ENCODE data around the gene ANXA2R. TPM values are rescaled to one million over a fixed set of nuclear protein-coding genes. Genes with fewer than 3 reads are reported as not detected.

The ANXA2R gene
- total and polyA plus RNA-seq, 9 of the 15 experiments (the other 6 are each of a cell fraction or from before 2014, with no cell fraction given): 2.1 to 4.8 (median 3.4) TPM

DNA sequence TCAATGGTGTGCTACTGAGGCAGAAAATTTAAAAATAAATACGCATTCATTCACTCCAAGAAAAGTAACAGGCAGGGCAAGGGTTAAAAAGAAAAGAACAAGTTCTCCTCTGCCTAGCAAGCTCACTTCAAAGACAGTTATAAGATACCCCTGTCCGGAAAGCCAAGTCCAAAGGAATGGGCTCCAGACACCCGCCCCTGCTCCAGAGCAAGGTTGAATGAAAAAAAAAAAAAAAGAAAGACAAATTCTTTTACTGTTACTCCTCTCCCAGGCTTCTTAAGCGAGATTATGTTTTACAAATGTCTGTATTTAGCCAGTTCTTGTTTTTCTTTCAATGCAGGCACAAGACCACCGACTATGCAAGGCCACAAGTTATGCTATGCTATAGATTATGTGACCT, 9.1 kb upstream of the ANXA2R start:
- no TSS peak for BruUV-seq (replicated peaks)
- in situ Hi-C loops (cut with MboI): no loop called here
- ATAC-seq (no peak), DNase-seq (ENCODE audit: extremely low read depth in 1 of 4, low spot score in 3 of 4) (no peak), FAIRE-seq (no peak)
- H4K20me1 ChIP-seq (replicated peaks; ENCODE audit: control insufficient read depth, insufficient read depth, low read length): no peaks in the 10 kb centered on the region
- H3K4me1 ChIP-seq (replicated peaks in 1 of 2; ENCODE audit: control insufficient read depth in 2 of 2, insufficient read depth in 2 of 2, low read length in 2 of 2): peaks cover 2 to 3% of the 10 kb centered on the region in 2 experiments; a peak in 3 of 5 replicates
- intact Hi-C loops (cut with micrococcal nuclease): loop anchor here (10.0 kb wide), 2 partner anchors 294 to 464 kb away; partner anchors contain the start of gene CCDC152
- H2AFZ ChIP-seq (ENCODE audit: low read depth, low read length): no peak overlapping the region
- no peaks in the 10 kb centered on the region for H3K27me3 ChIP-seq (ENCODE audit: control insufficient read depth in 2 of 2, insufficient read depth in 2 of 2, low read length in 2 of 2)
- peaks cover 11% of the 10 kb centered on the region; the same call in 2 of the 3 replicates for H3K36me3 ChIP-seq (ENCODE audit: control insufficient read depth, insufficient read depth, low read length)
- H3K79me2 ChIP-seq (ENCODE audit: control insufficient read depth, insufficient read depth, low read length): peaks cover 3% of the 10 kb centered on the region; the same call in 1 of the 3 replicates
- no peak overlapping the region for H3K27ac ChIP-seq (ENCODE audit: extremely low read depth, low read depth, low read length)
- ChIA-PET CTCF (ENCODE audit: low intra/inter-chr PET ratio) (no interaction called here), POLR2A (no interaction called here)
- no peak overlapping the region for H3K9ac ChIP-seq (ENCODE audit: insufficient read depth in 1 of 2, low read depth in 2 of 2, low read length in 2 of 2)
- H3K4me2 ChIP-seq (ENCODE audit: insufficient read depth, low read length): no peak overlapping the region
- H3K9me3 ChIP-seq (replicated peaks; ENCODE audit: control insufficient read depth, insufficient read depth, low read depth, low read length): no peaks in the 10 kb centered on the region; the same call in 1 of the 2 replicates
- no peak for TF ChIP-seq CXXC5 (CRISPR knock-in tag; IDR thresholded peaks at IDR 0.05)
- no peak for TF ChIP-seq ZNF589 (CRISPR knock-in tag; IDR thresholded peaks at IDR 0.05; ENCODE audit: low read depth)
- TF ChIP-seq SUPT5H (IDR thresholded peaks at IDR 0.05): no peak
- no peak for TF ChIP-seq ZNF584 (CRISPR knock-in tag; IDR thresholded peaks at IDR 0.05; ENCODE audit: low read depth)
- no peak for TF ChIP-seq RBM34 (IDR thresholded peaks at IDR 0.05; ENCODE audit: borderline replicate concordance, insufficient read depth, low read length)
- no peak for TF ChIP-seq GATA2 (CRISPR knock-in tag; IDR thresholded peaks at IDR 0.05)
- TF ChIP-seq, protein P1, sequence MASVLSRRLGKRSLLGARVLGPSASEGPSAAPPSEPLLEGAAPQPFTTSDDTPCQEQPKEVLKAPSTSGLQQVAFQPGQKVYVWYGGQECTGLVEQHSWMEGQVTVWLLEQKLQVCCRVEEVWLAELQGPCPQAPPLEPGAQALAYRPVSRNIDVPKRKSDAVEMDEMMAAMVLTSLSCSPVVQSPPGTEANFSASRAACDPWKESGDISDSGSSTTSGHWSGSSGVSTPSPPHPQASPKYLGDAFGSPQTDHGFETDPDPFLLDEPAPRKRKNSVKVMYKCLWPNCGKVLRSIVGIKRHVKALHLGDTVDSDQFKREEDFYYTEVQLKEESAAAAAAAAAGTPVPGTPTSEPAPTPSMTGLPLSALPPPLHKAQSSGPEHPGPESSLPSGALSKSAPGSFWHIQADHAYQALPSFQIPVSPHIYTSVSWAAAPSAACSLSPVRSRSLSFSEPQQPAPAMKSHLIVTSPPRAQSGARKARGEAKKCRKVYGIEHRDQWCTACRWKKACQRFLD (CRISPR knock-in tag; IDR thresholded peaks at IDR 0.05): no peak
- no peak for TF ChIP-seq EP300 (IDR thresholded peaks at IDR 0.05; ENCODE audit: low read length)
- no peak for TF ChIP-seq RBM14 (IDR thresholded peaks at IDR 0.05; ENCODE audit: borderline replicate concordance, insufficient read depth, low read depth, low read length)
- TF ChIP-seq NR3C1 (CRISPR knock-in tag; IDR thresholded peaks at IDR 0.05): no peak
- TF ChIP-seq HDAC6 (IDR thresholded peaks at IDR 0.05; ENCODE audit: low read depth, low read length): no peak
- TF ChIP-seq, protein P2, sequence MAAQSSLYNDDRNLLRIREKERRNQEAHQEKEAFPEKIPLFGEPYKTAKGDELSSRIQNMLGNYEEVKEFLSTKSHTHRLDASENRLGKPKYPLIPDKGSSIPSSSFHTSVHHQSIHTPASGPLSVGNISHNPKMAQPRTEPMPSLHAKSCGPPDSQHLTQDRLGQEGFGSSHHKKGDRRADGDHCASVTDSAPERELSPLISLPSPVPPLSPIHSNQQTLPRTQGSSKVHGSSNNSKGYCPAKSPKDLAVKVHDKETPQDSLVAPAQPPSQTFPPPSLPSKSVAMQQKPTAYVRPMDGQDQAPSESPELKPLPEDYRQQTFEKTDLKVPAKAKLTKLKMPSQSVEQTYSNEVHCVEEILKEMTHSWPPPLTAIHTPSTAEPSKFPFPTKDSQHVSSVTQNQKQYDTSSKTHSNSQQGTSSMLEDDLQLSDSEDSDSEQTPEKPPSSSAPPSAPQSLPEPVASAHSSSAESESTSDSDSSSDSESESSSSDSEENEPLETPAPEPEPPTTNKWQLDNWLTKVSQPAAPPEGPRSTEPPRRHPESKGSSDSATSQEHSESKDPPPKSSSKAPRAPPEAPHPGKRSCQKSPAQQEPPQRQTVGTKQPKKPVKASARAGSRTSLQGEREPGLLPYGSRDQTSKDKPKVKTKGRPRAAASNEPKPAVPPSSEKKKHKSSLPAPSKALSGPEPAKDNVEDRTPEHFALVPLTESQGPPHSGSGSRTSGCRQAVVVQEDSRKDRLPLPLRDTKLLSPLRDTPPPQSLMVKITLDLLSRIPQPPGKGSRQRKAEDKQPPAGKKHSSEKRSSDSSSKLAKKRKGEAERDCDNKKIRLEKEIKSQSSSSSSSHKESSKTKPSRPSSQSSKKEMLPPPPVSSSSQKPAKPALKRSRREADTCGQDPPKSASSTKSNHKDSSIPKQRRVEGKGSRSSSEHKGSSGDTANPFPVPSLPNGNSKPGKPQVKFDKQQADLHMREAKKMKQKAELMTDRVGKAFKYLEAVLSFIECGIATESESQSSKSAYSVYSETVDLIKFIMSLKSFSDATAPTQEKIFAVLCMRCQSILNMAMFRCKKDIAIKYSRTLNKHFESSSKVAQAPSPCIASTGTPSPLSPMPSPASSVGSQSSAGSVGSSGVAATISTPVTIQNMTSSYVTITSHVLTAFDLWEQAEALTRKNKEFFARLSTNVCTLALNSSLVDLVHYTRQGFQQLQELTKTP (IDR thresholded peaks at IDR 0.05; ENCODE audit: low read depth in 1 of 2, partially characterized antibody in 2 of 2): no peak
- no peak for TF ChIP-seq SP1 (CRISPR knock-in tag; IDR thresholded peaks at IDR 0.05)
- TF ChIP-seq, protein P3, sequence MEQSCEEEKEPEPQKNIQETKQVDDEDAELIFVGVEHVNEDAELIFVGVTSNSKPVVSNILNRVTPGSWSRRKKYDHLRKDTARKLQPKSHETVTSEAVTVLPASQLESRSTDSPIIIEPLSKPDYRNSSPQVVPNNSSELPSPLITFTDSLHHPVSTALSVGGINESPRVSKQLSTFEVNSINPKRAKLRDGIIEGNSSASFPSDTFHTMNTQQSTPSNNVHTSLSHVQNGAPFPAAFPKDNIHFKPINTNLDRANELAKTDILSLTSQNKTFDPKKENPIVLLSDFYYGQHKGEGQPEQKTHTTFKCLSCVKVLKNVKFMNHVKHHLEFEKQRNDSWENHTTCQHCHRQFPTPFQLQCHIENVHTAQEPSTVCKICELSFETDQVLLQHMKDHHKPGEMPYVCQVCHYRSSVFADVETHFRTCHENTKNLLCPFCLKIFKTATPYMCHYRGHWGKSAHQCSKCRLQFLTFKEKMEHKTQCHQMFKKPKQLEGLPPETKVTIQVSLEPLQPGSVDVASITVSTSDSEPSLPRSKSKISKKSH (CRISPR knock-in tag; IDR thresholded peaks at IDR 0.05): no peak
- TF ChIP-seq ZBED1 (IDR thresholded peaks at IDR 0.05): no peak
- no peak for TF ChIP-seq FOXP1 (CRISPR knock-in tag; IDR thresholded peaks at IDR 0.05)
- no peak for TF ChIP-seq BRD9 (IDR thresholded peaks at IDR 0.05; ENCODE audit: low read depth, partially characterized antibody)
- no peak for TF ChIP-seq ZNF324 (CRISPR knock-in tag; IDR thresholded peaks at IDR 0.05)
- WGBS (ENCODE audit: insufficient coverage, low coverage, missing lambda C conversion rate): 60% methylated on average over 5 of the region's 5 CpGs
- no peak overlapping the region for H3K4me3 ChIP-seq
- no peaks in the 10 kb centered on the region for H3K9me1 ChIP-seq (ENCODE audit: control insufficient read depth, insufficient read depth, low read length)

All from K562 (cell line).